GM13977 (cell line): ENCODE measurements around the gene CSMD2.

Source experiments
- DNase-seq: peaks from one replicate; pipeline ENCODE4 v3.0.0; 2012; ENCODE audit warnings: low spot score
- CTCF ChIP-seq: IDR thresholded peaks from 2 replicates; pipeline ENCODE4 v1.5.1; 2012; ENCODE audit warnings: mild to moderate bottlenecking, control low read depth; ENCODE audit not compliant: insufficient read depth; ENCODE audit errors: extremely low read depth, missing control alignments
- in situ Hi-C: fragments of 300-500 bp; cut with MboI; formaldehyde crosslinking; loops from one replicate; pipeline ENCODE4 v1.12.0; 2022; ENCODE audit warnings: low sequenced_read_pairs, low pct_unique_long_range_greater_than_20kb, mixed read lengths, inconsistent platforms; ENCODE audit not compliant: unreplicated experiment

Gene CSMD2

GRCh38 chr1:33469691-33470090 lies 695.3 kb downstream of the CSMD2 start:
- no peak for DNase-seq
- in situ Hi-C loops = loop anchor here (10.0 kb wide), 2 partner anchors 95 to 175 kb away; no protein-coding TSS in a partner anchor
- no peak for TF ChIP-seq CTCF

- DNase-seq = no peak
- TF ChIP-seq CTCF = no peak
These were observed 696.1 kb downstream of the CSMD2 start for GRCh38 chr1:33468967-33469366.

GRCh38 chr1:33468531-33468930 lies 696.5 kb downstream of the CSMD2 start:
- no peak for DNase-seq
- in situ Hi-C loops = loop anchor here (10.0 kb wide), 1 partner anchor 94 kb away; no protein-coding TSS in a partner anchor
- no peak for TF ChIP-seq CTCF

More at GRCh38 chr1:33468967-33469366, 696.1 kb downstream of the CSMD2 start:
- in situ Hi-C loops = loop anchor here (10.0 kb wide), 1 partner anchor 94 kb away; no protein-coding TSS in a partner anchor

GRCh38 chr1:33468011-33468410 lies 697.0 kb downstream of the CSMD2 start:
- no peak for TF ChIP-seq CTCF
- in situ Hi-C loops = loop anchor here (10.0 kb wide), 1 partner anchor 93 kb away; no protein-coding TSS in a partner anchor

GRCh38 chr1:33466159-33466558 lies 698.9 kb downstream of the CSMD2 start:
- no peak for DNase-seq
- TF ChIP-seq CTCF = no peak
- in situ Hi-C loops = loop anchor here (10.0 kb wide), 1 partner anchor 91 kb away; no protein-coding TSS in a partner anchor

More at GRCh38 chr1:33468011-33468410, 697.0 kb downstream of the CSMD2 start:
- DNase-seq = no peak

- in situ Hi-C loops = loop anchor here (10.0 kb wide), 1 partner anchor 91 kb away; no protein-coding TSS in a partner anchor
- DNase-seq = no peak
- TF ChIP-seq CTCF = no peak
These were observed 699.7 kb downstream of the CSMD2 start for GRCh38 chr1:33465316-33465715.

- in situ Hi-C loops = loop anchor here (10.0 kb wide), 1 partner anchor 90 kb away; no protein-coding TSS in a partner anchor
- no peak for TF ChIP-seq CTCF
- no peak for DNase-seq
These were observed 700.5 kb downstream of the CSMD2 start for GRCh38 chr1:33464552-33464951.
